CD14-positive monocyte (primary cell): Measurements from ENCODE around the gene HS6ST3. TPM values are rescaled to one million over a fixed set of nuclear protein-coding genes. Genes with fewer than 3 reads are reported as not detected.

Source experiments
- DNase-seq, 3 donors: peaks; one replicate each; pipeline ENCODE4 v3.0.0-alpha.2; 2011 to 2022
- H2AFZ ChIP-seq: 2 replicates; pipeline ENCODE4 v1.6.0; 2012; ENCODE audit warnings: mild to moderate bottlenecking, low read depth, low read length, inconsistent platforms; ENCODE audit not compliant: insufficient read depth, poor library complexity, severe bottlenecking
- H3K27ac ChIP-seq, 2 donors: 1 replicate in 1 of 2; 2 replicates in 1 of 2; pipeline ENCODE4 v1.5.1; 2012 to 2013; ENCODE audit warnings: low read length in 2 of 2, control low read depth in 1 of 2, inconsistent platforms in 1 of 2, low read depth in 1 of 2, mild to moderate bottlenecking in 1 of 2
- H3K27me3 ChIP-seq, 2 donors: one replicate each; pipeline versions ENCODE4 v1.6.0 to v1.6.1; 2011 to 2013; ENCODE audit warnings: low read length in 2 of 2; ENCODE audit not compliant: control insufficient read depth in 2 of 2, insufficient read depth in 2 of 2
- H3K36me3 ChIP-seq, 2 donors: replicated peaks in 1 of 2; 1 replicate in 1 of 2; 2 replicates in 1 of 2; pipeline versions ENCODE4 v1.5.1 to v1.6.1; 2012 to 2013; ENCODE audit warnings: low read length in 2 of 2, control low read depth in 1 of 2, inconsistent platforms in 1 of 2, mild to moderate bottlenecking in 1 of 2; ENCODE audit not compliant: insufficient read depth in 2 of 2, control insufficient read depth in 1 of 2
- H3K4me1 ChIP-seq, 2 donors: 1 replicate in 1 of 2; 2 replicates in 1 of 2; pipeline versions ENCODE4 v1.5.1 to v1.6.1; 2012 to 2013; ENCODE audit warnings: low read length in 2 of 2, control low read depth in 1 of 2, inconsistent platforms in 1 of 2, mild to moderate bottlenecking in 1 of 2, moderate library complexity in 1 of 2; ENCODE audit not compliant: insufficient read depth in 2 of 2, control insufficient read depth in 1 of 2
- H3K4me2 ChIP-seq: replicated peaks from 2 replicates; pipeline ENCODE3; 2012; ENCODE audit warnings: low read length, moderate library complexity, mild to moderate bottlenecking; ENCODE audit not compliant: poor library complexity, severe bottlenecking; ENCODE audit errors: extremely low read depth
- H3K4me3 ChIP-seq, 3 experiments: fragments of 200-600 bp in 1 of 3; sonication (generic) in 1 of 3; replicated peaks in 1 of 3; 1 replicate in 2 of 3; 2 replicates in 1 of 3; pipeline ENCODE4 v1.5.1; 2011 to 2013; ENCODE audit warnings: low read length in 3 of 3, mild to moderate bottlenecking in 3 of 3, control low read depth in 2 of 3, low read depth in 2 of 3, inconsistent platforms in 1 of 3, moderate library complexity in 1 of 3
- H3K79me2 ChIP-seq: 2 replicates; pipeline ENCODE4 v1.6.0; 2012; ENCODE audit warnings: mild to moderate bottlenecking, control low read depth, inconsistent platforms, low read length, moderate library complexity; ENCODE audit not compliant: insufficient read depth
- H3K9ac ChIP-seq: 2 replicates; pipeline ENCODE4 v1.6.0; 2017; ENCODE audit warnings: low read length, mild to moderate bottlenecking; ENCODE audit not compliant: insufficient read depth, poor library complexity, severe bottlenecking
- H3K9me3 ChIP-seq, 2 donors: replicated peaks in 1 of 2; 1 replicate in 1 of 2; 2 replicates in 1 of 2; pipeline versions ENCODE4 v1.5.1 to v1.6.1; 2012 to 2013; ENCODE audit warnings: low read length in 2 of 2, control low read depth in 1 of 2; ENCODE audit not compliant: control insufficient read depth in 1 of 2, insufficient read depth in 1 of 2
- H4K20me1 ChIP-seq: 2 replicates; pipeline ENCODE4 v1.6.0; 2012; ENCODE audit warnings: mild to moderate bottlenecking, low read length, control low read depth, moderate library complexity; ENCODE audit not compliant: insufficient read depth
- H3K27ac Mint-ChIP-seq, 7 donors: one replicate each; pipeline ENCODE4 v1.8.0; 2020; ENCODE audit warnings: mild to moderate bottlenecking in 7 of 7, mixed read lengths in 7 of 7, moderate library complexity in 6 of 7, inconsistent platforms in 2 of 7
- H3K27me3 Mint-ChIP-seq, 3 donors: one replicate each; pipeline ENCODE4 v1.8.0; 2021 to 2022; ENCODE audit warnings: low read depth in 3 of 3, mild to moderate bottlenecking in 3 of 3, mixed read lengths in 3 of 3, moderate library complexity in 3 of 3, inconsistent platforms in 1 of 3
- H3K36me3 Mint-ChIP-seq, 2 donors: one replicate each; pipeline ENCODE4 v1.8.0; 2020; ENCODE audit warnings: mixed read lengths in 2 of 2, inconsistent platforms in 1 of 2, mild to moderate bottlenecking in 1 of 2
- H3K4me1 Mint-ChIP-seq: one replicate; pipeline ENCODE4 v1.8.0; 2020; ENCODE audit warnings: mild to moderate bottlenecking, mixed read lengths
- H3K4me3 Mint-ChIP-seq, 2 donors: one replicate each; pipeline ENCODE4 v1.8.0; 2020; ENCODE audit warnings: mild to moderate bottlenecking in 2 of 2, mixed read lengths in 2 of 2, moderate library complexity in 1 of 2
- H3K9me3 Mint-ChIP-seq, 7 donors: one replicate each; pipeline ENCODE4 v1.8.0; 2020 to 2022; ENCODE audit warnings: mixed read lengths in 7 of 7, mild to moderate bottlenecking in 6 of 7, moderate library complexity in 6 of 7, inconsistent platforms in 2 of 7
- WGBS: methylation state at CpG from one replicate; pipeline ENCODE4 v1.1.5; 2013; ENCODE audit warnings: missing lambda C conversion rate; ENCODE audit not compliant: insufficient coverage; 5-methylcytosine and 5-hydroxymethylcytosine counted together
- intact Hi-C, 2 donors: fragments of 100-400 bp; cut with micrococcal nuclease; formaldehyde crosslinking; loops; one replicate each; pipeline versions ENCODE4 v1.15.0 to v1.15.1; 2023
- polyA plus RNA-seq, 3 donors: library from polyadenylated mRNA; depleted of rRNA in 1 of 3; unstranded in 2 of 3; stranded (reverse) in 1 of 3; fragments of 300-500 nt in 2 of 3; fragments of >200 nt in 1 of 3; fragmentation: Illumina TruSeq in 2 of 3; gene quantifications; 1 replicate in 2 of 3; 2 replicates in 1 of 3; pipeline ENCODE4 v1.2.3, GENCODE V29; 2012 to 2021
- TF ChIP-seq, protein P1 (sequence below): fragments of 200-600 bp; IDR thresholded peaks from one replicate; pipeline ENCODE4 v1.8.0; 2022; ENCODE audit warnings: antibody characterized with exemption, mild to moderate bottlenecking

The HS6ST3 gene
- polyA plus RNA-seq, 3 donors: not detected

- H3K27ac Mint-ChIP-seq: no peak overlapping the region
- H3K27me3 ChIP-seq: no peaks in the 10 kb centered on the region
- intact Hi-C loops: no loop called here
- no peaks in the 10 kb centered on the region for H3K36me3 Mint-ChIP-seq
- H3K27ac ChIP-seq: no peak overlapping the region
- H3K4me1 Mint-ChIP-seq: no peaks in the 10 kb centered on the region
- no peaks in the 10 kb centered on the region for H3K79me2 ChIP-seq
- TF ChIP-seq, protein P1, sequence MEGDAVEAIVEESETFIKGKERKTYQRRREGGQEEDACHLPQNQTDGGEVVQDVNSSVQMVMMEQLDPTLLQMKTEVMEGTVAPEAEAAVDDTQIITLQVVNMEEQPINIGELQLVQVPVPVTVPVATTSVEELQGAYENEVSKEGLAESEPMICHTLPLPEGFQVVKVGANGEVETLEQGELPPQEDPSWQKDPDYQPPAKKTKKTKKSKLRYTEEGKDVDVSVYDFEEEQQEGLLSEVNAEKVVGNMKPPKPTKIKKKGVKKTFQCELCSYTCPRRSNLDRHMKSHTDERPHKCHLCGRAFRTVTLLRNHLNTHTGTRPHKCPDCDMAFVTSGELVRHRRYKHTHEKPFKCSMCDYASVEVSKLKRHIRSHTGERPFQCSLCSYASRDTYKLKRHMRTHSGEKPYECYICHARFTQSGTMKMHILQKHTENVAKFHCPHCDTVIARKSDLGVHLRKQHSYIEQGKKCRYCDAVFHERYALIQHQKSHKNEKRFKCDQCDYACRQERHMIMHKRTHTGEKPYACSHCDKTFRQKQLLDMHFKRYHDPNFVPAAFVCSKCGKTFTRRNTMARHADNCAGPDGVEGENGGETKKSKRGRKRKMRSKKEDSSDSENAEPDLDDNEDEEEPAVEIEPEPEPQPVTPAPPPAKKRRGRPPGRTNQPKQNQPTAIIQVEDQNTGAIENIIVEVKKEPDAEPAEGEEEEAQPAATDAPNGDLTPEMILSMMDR: no peak
- no peaks in the 10 kb centered on the region for H3K36me3 ChIP-seq
- H3K9me3 ChIP-seq: no peaks in the 10 kb centered on the region
- no peaks in the 10 kb centered on the region for H4K20me1 ChIP-seq
- WGBS: 92% methylated on average over 3 of the region's 3 CpGs
- no peak for DNase-seq
- H3K4me3 Mint-ChIP-seq: no peak overlapping the region
- H3K4me2 ChIP-seq: no peak overlapping the region
- H3K4me3 ChIP-seq: no peak overlapping the region
- peaks cover 0 to 5% (median 1%) of the 10 kb centered on the region in 3 donors for H3K27me3 Mint-ChIP-seq
- H3K9ac ChIP-seq: no peak overlapping the region
- peaks cover 0 to 2% (median 0%) of the 10 kb centered on the region in 7 donors for H3K9me3 Mint-ChIP-seq
- H2AFZ ChIP-seq: no peak overlapping the region
- H3K4me1 ChIP-seq: no peaks in the 10 kb centered on the region
These were observed 51.1 kb downstream of the HS6ST3 start for GRCh38 chr13:96141032-96141431.

DNA sequence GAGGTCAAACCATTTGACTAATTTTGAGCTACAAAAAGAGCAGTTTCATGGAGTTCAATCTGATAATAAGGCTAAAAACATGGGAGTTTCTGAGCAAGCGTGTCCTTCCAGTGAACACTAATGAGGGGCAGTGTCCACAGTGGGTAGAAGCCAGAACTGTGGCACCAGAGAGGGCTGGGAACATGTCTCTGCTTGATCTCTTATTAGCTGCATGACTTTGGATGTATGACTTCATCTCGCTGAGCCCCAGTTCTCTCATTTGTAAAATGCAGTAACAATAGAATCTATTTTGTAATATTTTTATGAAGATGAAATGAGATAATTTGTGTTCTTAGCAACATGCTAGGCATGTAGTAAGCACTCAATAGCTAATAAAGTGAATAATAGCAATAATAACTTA, 69.8 kb downstream of the HS6ST3 start:
- no peaks in the 10 kb centered on the region for H3K36me3 Mint-ChIP-seq
- no peaks in the 10 kb centered on the region for H3K4me1 Mint-ChIP-seq
- Histone ChIP-seq H3K9me3 (no peaks in the 10 kb centered on the region), H3K27ac (no peak overlapping the region), H2AFZ (no peak overlapping the region), H3K36me3 (no peaks in the 10 kb centered on the region), H3K4me3 (no peak overlapping the region), H3K9ac (no peak overlapping the region), H3K79me2 (no peaks in the 10 kb centered on the region), H4K20me1 (no peaks in the 10 kb centered on the region), H3K4me2 (no peak overlapping the region), H3K4me1 (no peaks in the 10 kb centered on the region), H3K27me3 (no peaks in the 10 kb centered on the region)
- DNase-seq: no peak
- 100% methylated on average over 1 of the region's 2 CpGs for WGBS
- H3K4me3 Mint-ChIP-seq: no peak overlapping the region
- intact Hi-C loops: no loop called here
- peaks cover 0 to 2% (median 1%) of the 10 kb centered on the region in 3 donors for H3K27me3 Mint-ChIP-seq
- H3K27ac Mint-ChIP-seq: no peak overlapping the region
- H3K9me3 Mint-ChIP-seq: peaks cover 0 to 6% (median 2%) of the 10 kb centered on the region in 7 donors
- TF ChIP-seq, protein P1: no peak
